ENCODE measurements around the gene TIFAB. TPM values are rescaled to one million over a fixed set of nuclear protein-coding genes. Genes with fewer than 3 reads are reported as not detected.

The TIFAB gene
- total RNA-seq, 1 experiment from 2014 or later, result not detected

DNA sequence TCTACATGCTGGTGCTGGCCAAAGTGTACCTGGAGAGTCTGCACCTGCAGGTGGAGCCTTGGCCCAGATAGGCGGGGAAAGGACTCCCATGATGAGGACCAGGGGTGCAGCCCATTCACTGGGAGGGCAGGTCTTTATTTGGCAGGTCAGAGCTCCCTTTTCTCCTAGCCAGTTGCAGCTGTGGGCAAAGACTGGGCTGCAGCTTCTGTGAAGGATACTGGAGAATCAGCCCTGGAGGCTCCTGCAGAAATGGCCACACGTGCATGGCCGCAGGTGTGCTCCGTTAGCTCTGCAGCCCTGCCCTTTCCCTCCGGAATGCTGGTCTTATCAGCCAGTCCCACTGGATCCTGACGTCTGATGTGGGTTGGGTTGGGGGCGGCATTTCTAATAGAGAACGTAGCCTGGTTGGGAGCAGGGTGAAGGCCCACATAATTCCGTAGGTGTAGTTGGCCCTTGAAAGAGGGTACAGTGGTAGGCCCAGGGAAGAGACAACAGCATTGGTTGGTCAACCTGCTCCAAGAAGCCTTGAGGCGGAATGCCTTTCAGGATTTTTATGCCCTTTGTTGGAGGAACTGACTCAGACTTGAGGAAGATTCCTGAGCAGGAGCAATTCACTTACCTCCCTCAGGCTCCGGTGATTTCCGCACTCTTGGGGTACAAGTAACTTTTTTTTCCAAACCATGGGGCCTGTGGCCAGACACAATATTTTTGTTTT lies 22.0 kb upstream of the TIFAB start:
- intact Hi-C loops (cut with micrococcal nuclease), result no loop called here
- TF ChIP-seq RAD21 (IDR thresholded peaks at IDR 0.05; ENCODE audit: low read depth) (0 out of 2 replicates have a peak, but pooled peaks have one; percentile 3), ZNF274 (IDR thresholded peaks at IDR 0.05; ENCODE audit: low read depth, low read length) (no peak)
- Histone ChIP-seq H3K9ac (ENCODE audit: low read length) (no peak overlapping the region), H3K36me3 (ENCODE audit: control insufficient read depth in 1 of 2, insufficient read depth in 2 of 2, low read length in 2 of 2) (no peaks in the 10 kb centered on the region), H3K27me3 (ENCODE audit: insufficient read depth, low read length) (peaks cover 4% of the 10 kb centered on the region; the same call in 1 of the 2 replicates), H3K27ac (ENCODE audit: low read depth, low read length) (no peak overlapping the region), H3K4me1 (ENCODE audit: control insufficient read depth in 1 of 2, insufficient read depth in 2 of 2, low read length in 2 of 2) (no peaks in the 10 kb centered on the region), H3K9me3 (ENCODE audit: control insufficient read depth in 1 of 2, insufficient read depth in 1 of 2, low read depth in 1 of 2, low read length in 2 of 2) (no peaks in the 10 kb centered on the region), H2AFZ (ENCODE audit: low read depth, low read length, poor library complexity, severe bottlenecking) (no peak overlapping the region), H3K4me3 (replicated peaks in 1 of 2; ENCODE audit: low read depth in 1 of 2, low read length in 2 of 2) (no peak overlapping the region), H3K79me2 (ENCODE audit: insufficient read depth, low read length) (no peaks in the 10 kb centered on the region), H3K4me2 (ENCODE audit: low read length) (no peak overlapping the region), H4K20me1 (ENCODE audit: insufficient read depth) (no peaks in the 10 kb centered on the region), H3K9me2 (ENCODE audit: insufficient read depth) (no peaks in the 10 kb centered on the region)
- ATAC-seq, result no peak
- RAD21 ChIA-PET (ENCODE audit: low non-redundant PET in 1 of 2, low total read pairs in 2 of 2, uncharacterized antibody in 2 of 2, unreplicated experiment in 2 of 2), result interaction anchor here in 1 of 2 experiments (0.9 kb wide), 1 partner anchor 8 kb away, joined by 4 read pairs; no protein-coding TSS in a partner anchor
- POLR2A ChIA-PET, result no interaction called here
- no TSS peak for BruUV-seq (replicated peaks)
- DNase-seq (ENCODE audit: low read depth, low spot score), result no peak
- CTCF ChIA-PET, result interaction anchor here (1.0 to 1.4 kb wide), 2 partner anchors 17 to 92 kb away, joined by 3 read pairs; no protein-coding TSS in a partner anchor

DNA sequence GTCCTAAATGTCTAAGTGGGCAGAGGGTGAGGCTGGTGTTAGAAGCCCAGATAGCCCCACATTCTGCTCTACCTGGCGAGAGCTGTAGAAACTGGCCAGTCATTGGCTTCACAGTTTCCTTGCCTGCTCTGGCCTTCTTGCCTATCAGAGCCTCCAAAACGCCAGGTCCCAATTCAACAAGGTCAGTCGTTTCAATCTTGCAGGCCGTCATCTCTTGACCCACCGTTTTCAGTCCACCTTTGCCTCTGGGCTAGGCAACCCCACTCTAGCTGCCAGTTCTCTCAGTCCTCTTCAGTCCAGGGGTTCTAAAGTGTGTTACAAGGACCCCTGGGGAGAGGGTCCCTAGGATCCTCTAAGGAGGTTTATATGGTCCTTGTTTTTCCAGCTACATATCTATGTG lies 20.0 kb upstream of the TIFAB start:
- Histone ChIP-seq H3K4me2 (ENCODE audit: low read length) (no peak overlapping the region), H4K20me1 (ENCODE audit: insufficient read depth) (no peaks in the 10 kb centered on the region), H3K9me3 (ENCODE audit: control insufficient read depth in 1 of 2, insufficient read depth in 1 of 2, low read depth in 1 of 2, low read length in 2 of 2) (no peaks in the 10 kb centered on the region), H3K79me2 (ENCODE audit: insufficient read depth, low read length) (no peaks in the 10 kb centered on the region), H3K27me3 (ENCODE audit: insufficient read depth, low read length) (peaks cover 4% of the 10 kb centered on the region; the same call in 1 of the 2 replicates), H3K36me3 (ENCODE audit: control insufficient read depth in 1 of 2, insufficient read depth in 2 of 2, low read length in 2 of 2) (no peaks in the 10 kb centered on the region), H2AFZ (ENCODE audit: low read depth, low read length, poor library complexity, severe bottlenecking) (no peak overlapping the region), H3K4me1 (ENCODE audit: control insufficient read depth in 1 of 2, insufficient read depth in 2 of 2, low read length in 2 of 2) (no peaks in the 10 kb centered on the region), H3K9ac (ENCODE audit: low read length) (no peak overlapping the region), H3K9me2 (ENCODE audit: insufficient read depth) (no peaks in the 10 kb centered on the region), H3K27ac (ENCODE audit: low read depth, low read length) (no peak overlapping the region), H3K4me3 (replicated peaks in 1 of 2; ENCODE audit: low read depth in 1 of 2, low read length in 2 of 2) (no peak overlapping the region)
- ChIA-PET CTCF (interaction anchor here (1.1 to 1.2 kb wide), 2 partner anchors 10 to 15 kb away, joined by 4 to 5 read pairs; no protein-coding TSS in a partner anchor), RAD21 (ENCODE audit: low non-redundant PET in 1 of 2, low total read pairs in 2 of 2, uncharacterized antibody in 2 of 2, unreplicated experiment in 2 of 2) (no interaction called here), POLR2A (no interaction called here)
- DNase-seq (ENCODE audit: low read depth, low spot score) (no peak), ATAC-seq (no peak)
- TF ChIP-seq POLR2A (IDR thresholded peaks at IDR 0.05; ENCODE audit: borderline replicate concordance, extremely low read depth, insufficient read depth, insufficient read length) (no peak), SIN3A (IDR thresholded peaks at IDR 0.05; ENCODE audit: low read depth) (no peak), EZH2 (IDR thresholded peaks at IDR 0.05) (no peak), ZNF274 (IDR thresholded peaks at IDR 0.05; ENCODE audit: low read depth, low read length) (no peak), TCF7L2 (IDR thresholded peaks at IDR 0.05; ENCODE audit: borderline replicate concordance, extremely low read depth, insufficient read depth, insufficient read length) (no peak), EGR1 (IDR thresholded peaks at IDR 0.05; ENCODE audit: low read depth) (no peak), EZH2phosphoT487 (IDR thresholded peaks at IDR 0.05; ENCODE audit: borderline replicate concordance) (no peak), RAD21 (IDR thresholded peaks at IDR 0.05; ENCODE audit: low read depth) (no peak), SRF (IDR thresholded peaks at IDR 0.05; ENCODE audit: low read depth) (no peak), CBX3 (IDR thresholded peaks at IDR 0.05; ENCODE audit: low read depth) (no peak), ZFX (IDR thresholded peaks at IDR 0.05) (no peak)
- TF ChIP-seq, protein P1, sequence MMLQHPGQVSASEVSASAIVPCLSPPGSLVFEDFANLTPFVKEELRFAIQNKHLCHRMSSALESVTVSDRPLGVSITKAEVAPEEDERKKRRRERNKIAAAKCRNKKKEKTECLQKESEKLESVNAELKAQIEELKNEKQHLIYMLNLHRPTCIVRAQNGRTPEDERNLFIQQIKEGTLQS (IDR thresholded peaks at IDR 0.05), result no peak
- TF ChIP-seq, protein P2, sequence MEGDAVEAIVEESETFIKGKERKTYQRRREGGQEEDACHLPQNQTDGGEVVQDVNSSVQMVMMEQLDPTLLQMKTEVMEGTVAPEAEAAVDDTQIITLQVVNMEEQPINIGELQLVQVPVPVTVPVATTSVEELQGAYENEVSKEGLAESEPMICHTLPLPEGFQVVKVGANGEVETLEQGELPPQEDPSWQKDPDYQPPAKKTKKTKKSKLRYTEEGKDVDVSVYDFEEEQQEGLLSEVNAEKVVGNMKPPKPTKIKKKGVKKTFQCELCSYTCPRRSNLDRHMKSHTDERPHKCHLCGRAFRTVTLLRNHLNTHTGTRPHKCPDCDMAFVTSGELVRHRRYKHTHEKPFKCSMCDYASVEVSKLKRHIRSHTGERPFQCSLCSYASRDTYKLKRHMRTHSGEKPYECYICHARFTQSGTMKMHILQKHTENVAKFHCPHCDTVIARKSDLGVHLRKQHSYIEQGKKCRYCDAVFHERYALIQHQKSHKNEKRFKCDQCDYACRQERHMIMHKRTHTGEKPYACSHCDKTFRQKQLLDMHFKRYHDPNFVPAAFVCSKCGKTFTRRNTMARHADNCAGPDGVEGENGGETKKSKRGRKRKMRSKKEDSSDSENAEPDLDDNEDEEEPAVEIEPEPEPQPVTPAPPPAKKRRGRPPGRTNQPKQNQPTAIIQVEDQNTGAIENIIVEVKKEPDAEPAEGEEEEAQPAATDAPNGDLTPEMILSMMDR (IDR thresholded peaks at IDR 0.05 in 2 of 3, conservative IDR thresholded peaks at IDR 0.05 in 1 of 3; ENCODE audit: borderline replicate concordance in 1 of 3, insufficient read depth in 1 of 3, low read depth in 2 of 3, low read length in 2 of 3), result no peak
- TF ChIP-seq, protein P3, sequence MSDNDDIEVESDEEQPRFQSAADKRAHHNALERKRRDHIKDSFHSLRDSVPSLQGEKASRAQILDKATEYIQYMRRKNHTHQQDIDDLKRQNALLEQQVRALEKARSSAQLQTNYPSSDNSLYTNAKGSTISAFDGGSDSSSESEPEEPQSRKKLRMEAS (IDR thresholded peaks at IDR 0.05), result no peak
- intact Hi-C loops (cut with micrococcal nuclease), result no loop called here
- no TSS peak for BruUV-seq (replicated peaks)

Data from HCT116 (cell line).